NT2/D1 (cell line): Measurements from ENCODE around the gene GPR152.

ENCODE experiments used
- YY1 ChIP-seq: IDR thresholded peaks from 2 replicates; pipeline ENCODE4 v1.6.1; 2011; ENCODE audit not compliant: insufficient read length, insufficient read depth
- ZNF274 ChIP-seq: IDR thresholded peaks from 2 replicates; pipeline ENCODE4 v1.6.1; 2011; ENCODE audit warnings: mild to moderate bottlenecking, low read depth, low read length

DNA sequence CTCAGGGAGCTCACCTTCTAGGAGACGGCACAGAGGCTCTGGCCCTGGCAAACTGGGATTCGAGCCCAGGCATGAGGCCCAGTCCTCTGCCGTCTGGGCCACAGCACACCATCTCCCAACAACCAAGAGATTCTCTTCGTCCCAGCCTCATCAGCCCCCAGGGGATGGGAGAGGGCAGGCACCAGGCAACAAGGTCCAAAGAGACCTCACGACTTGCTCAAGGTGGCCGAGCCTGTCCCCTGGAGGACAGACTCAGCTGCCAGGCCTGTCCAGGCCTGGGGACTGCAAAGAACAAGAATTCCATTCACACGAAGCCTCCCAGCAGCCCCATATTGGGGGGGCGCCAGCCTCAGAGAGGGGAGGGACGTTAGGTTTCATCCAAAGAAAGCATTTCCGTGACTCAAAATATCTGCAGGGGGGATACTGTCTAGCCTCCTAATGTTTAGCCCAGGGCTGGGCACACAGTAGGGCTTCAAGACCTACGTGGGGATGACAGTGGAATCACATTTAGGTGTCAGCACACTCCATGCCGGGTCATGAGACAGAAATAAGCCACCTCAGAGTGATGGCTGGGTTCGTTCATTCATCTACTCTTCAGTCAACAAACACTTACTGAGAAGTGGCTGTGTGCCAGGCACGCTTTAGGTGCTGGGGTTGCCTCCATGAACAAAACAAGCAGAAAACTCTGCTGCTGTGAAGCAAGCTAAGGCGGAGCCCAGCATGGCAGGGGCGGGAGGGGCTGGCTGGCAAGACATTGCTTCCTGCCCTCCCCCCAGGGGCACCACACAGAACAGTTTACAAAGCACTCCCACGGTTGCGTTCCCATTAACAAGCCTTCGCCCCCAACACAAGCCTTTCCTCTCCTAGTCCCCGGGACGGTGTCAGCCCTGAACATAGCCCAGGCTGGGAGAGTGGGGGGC is 35.9 kb downstream of the GPR152 start:
- TF ChIP-seq YY1 (no peak), ZNF274 (no peak)
